Skeletal muscle cell (primary cell): ENCODE data around the gene JCAD.
"Not testable (repeated sequence)": the region's sequence is repeated elsewhere in the genome, so short reads cannot be mapped to it uniquely, and the experiment has no call there.

Experiments used
- DNase-seq: peaks from one replicate; pipeline ENCODE4 v3.0.0-alpha.2; 2010; ENCODE audit warnings: low read depth
- H3K4me3 ChIP-seq: 2 replicates; pipeline ENCODE4 v1.5.1; 2011; ENCODE audit warnings: low read depth, mild to moderate bottlenecking, control low read depth, low read length, moderate library complexity

Gene JCAD, protein sequence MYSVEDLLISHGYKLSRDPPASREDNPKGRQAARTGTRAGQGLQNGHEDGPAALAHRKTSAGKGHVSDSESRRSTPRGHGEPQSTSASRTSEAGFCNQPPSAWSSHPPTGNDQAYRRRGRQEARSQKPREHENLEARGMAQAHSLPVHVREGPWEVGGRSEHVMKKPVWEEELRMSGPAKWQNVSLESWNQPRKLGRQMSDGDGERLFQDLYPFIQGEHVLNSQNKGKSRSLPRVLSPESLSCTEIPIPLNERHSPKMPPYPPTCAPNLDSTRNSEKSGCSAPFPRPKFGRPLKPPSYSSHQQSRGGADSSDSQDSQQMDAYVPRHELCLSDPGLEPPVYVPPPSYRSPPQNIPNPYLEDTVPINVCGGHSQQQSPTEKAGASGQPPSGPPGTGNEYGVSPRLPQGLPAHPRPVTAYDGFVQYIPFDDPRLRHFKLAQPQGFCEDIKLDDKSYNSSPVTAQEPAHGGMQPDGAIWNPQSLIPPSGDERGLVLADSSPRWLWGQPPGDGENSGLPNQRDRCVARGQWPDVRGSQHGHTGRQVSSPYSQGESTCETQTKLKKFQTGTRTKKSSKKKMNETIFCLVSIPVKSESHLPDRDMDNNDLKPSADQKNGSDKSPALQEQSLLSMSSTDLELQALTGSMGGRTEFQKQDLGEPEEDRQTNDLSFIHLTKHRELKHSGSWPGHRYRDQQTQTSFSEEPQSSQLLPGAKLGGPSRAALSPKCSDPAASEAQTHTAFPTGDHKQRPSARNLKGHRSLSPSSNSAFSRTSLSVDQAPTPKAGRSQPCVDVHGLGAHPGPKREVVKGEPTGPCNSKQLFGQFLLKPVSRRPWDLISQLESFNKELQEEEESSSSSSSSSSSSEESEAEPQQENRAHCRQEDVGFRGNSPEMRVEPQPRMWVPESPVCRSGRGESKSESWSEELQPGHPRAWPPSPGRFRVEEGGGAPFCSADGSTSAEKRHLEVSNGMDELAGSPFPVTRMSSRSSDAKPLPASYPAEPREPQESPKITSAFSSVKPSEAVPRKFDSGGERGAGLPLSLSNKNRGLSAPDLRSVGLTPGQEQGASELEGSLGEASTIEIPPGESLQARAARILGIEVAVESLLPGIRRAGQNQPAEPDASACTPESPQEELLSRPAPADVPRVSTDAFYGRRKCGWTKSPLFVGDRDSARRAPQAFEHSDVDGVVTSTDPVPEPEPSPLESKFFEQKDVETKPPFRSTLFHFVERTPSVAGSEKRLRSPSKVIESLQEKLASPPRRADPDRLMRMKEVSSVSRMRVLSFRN (N-terminal part only)

DNA sequence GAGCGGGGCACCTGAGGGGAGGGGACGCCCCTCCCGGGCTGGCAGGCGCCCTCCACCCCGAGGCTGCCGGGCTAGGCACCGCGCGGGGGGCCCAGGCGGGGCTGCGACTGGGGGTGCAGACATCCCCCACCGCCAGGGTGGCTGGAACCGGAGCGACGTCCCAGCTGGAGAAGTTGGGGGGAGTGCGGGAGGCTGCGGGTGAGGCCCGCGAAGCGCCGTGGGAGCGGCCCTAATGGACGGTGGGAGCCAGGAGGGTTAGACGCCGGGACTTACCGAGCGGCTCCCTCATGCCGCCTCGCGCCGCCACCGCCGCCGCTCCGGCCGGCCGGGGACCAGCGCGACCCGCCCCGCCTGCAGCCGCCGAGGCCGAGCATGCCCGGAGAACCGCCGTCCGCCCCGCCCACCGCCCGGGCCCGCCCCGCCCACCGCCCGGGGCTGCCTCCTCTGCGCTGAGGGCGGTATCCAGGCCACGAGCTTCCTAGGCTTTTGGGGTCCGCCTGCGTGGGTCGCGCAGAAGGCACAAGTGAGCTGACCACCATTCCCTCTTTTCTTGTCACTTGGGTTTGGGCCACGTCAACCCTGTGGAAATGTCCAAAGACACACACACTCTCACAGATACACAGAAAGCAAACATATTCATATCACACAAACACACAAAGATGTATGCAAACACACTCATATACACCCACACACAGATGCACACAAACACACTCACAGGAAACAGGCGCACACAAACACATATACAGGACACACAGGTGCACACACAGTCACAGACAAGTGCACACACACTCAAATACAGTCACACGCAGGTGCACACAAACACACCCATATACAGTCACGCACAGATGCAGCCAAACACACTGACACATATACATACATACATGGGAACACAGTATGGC lies at the start of gene JCAD:
Gene JCAD (minus strand): TSS at position 378 of the 899 bp plus-strand sequence. CDS start 11,774 bp downstream, outside the sequence.
- DNase-seq: no peak
- peak within 1 kb of the TSS; percentile 80 for H3K4me3 ChIP-seq

DNA sequence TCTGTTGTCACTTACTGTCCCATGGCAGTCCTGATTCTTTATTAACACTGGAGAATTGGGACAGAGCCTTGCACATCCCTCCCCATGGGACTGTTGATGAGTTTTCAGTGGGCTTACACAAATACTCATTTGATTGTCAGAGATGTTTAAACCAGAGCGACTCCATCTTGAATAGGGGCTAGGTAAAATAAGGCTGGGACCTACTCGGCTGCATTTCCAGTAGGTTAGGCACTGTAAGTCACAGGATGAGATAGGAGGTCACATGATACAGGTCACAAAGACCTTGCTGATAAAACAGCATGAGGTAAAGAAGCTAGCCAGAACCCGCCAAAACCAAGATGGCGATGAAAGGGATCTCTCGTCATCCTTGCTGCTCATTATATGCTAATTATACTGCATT lies 47.6 kb upstream of the JCAD start:
- DNase-seq: no peak
- H3K4me3 ChIP-seq: no peak overlapping the region

DNA sequence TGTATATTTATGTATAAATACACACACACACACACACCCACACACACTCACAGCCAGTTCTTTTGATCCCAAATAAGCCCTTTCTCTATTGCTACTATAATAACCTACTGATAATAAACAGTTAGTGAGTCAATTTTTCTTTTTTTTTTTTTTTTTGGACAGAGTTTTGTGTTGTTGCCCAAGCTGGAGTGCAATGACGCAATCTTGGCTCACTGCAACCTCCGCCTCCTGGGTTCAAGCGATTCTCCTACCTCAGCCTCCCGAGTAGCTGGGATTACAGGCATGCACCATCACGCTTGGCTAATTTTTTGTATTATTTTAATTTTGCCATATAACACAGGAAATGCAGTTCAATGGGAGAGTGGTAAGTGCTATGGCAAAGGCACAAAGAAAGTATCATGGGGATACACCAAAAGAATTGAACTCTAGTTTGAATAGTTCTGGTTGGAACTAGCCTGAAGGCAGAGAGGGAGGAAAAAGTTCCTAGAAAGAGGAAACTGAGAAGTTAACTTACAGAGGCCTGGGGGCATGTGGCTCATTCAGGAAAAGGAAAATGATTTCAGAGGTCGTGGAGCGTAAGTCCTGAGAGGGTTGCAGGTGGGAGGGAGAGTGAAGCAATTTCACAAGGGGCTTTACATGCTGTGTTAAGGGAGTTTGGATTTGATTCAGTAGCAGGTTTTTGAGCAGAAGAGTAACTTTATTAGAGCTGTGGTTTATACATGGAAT lies 44.4 kb upstream of the JCAD start:
- no peak overlapping the region for H3K4me3 ChIP-seq
- DNase-seq: no peak

DNA sequence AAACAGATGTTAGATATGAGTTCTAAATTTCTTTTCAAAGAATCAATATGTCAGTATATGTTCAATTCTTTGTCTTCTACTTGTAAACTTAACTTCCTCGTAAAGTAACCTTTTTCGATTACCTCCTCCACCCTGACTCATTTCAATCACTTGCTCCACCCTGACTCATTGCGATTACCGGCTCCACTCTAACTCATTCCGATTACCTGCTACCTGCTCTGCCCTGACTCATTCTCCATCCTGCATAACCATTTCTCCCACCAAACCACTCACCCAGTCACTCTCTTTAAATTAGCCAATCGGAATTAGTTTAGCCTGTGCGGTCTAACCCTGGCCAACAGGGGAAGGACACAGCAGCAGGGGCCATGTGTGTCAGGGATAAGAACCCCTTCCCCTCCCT lies 40.3 kb upstream of the JCAD start:
- H3K4me3 ChIP-seq, DNase-seq: not testable (repeated sequence)

DNA sequence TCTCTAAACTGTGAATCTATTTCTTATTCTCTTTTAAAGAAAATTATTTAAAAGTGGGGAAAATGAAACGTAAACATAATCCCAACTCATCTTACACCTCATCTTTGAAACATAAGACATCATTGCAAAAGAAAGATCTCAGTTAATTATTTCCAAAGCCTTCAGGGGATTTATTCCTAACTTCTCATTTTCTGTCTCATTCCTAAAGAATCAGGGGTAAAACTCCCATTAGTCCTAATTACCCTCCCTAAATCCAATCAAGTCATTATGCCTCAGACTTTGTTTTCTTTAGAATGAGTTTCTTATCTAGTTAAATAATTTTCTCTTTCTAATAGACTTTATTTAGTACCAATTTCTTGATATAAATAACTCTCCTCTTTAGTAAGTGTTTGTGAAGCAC lies 39.7 kb upstream of the JCAD start:
- DNase-seq: no peak
- H3K4me3 ChIP-seq: no peak overlapping the region

DNA sequence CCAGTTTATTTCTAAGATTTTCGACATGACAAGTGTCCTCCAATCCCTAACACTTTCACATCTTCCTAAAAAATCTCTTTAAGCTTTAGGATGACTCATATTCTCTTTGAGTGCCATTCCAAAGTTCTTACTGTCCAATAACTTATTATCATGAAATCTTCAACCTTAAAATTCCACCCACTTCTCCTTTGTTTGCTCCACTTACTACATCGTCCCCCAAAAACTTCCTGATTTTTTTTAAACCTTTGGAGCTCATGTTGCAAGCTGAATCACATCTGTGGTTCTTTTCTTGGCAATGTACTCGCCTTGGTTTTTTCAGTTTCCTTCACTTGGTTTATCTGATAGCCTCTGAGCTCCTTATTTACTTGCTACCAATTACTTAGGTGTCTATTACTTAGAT lies 39.2 kb upstream of the JCAD start:
- DNase-seq: peak; percentile 76
- no peak overlapping the region for H3K4me3 ChIP-seq

DNA sequence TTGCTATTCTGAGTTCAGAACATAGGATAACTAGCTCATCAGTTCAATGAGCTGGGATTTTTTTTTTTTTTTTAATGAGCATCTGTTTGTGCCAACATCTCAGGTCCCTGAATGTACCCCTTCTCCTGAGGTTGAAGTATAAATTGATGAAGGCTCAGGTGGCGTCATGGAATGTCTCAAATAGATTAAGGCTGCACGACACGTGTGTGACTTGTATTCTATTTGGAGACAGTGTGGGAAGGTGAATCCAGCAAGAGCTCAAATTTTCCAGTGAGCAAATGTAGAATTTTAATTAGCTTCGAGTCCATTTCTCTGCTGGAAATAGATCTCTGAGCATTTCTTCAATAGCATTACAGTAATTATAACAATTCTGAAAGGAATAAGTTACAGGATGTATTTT lies 37.2 kb upstream of the JCAD start:
- no peak for DNase-seq
- H3K4me3 ChIP-seq: no peak overlapping the region

DNA sequence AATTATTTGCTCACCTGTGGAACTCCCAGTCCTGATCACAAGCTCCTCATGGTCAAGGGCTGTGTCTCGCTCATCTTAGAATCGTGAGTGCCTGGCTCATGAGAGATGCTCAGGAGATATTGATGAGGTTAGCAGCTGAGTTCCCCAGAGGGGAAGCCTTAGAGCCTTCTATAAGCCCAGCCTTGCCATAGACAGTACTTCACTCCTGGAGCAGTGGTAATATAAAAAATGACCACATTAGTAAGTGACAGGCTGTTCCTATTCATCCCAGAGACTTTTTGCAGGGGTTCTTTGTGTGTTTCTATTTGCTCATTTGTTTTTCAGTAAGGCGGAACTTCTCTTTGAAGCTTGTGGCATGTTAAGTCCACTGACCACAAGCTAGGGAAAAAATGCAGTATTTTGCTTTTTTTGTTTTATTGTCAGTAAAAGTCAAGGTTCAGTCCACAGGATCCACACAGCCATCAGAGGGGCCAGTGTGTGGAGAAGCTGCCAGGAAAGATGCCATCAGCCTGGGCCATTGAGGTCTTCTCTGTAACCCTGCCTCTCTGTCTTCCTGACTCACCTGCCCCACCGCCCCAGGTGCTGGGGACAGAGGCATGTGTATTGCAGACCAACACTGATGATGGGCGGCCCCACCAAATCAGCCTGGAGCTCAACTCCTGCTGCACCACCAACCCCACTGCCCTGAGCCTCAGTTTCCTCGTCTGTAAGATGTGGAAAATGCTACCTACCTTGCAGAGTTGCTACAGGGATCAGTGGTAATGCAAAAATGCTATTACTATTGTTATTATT lies 36.4 kb upstream of the JCAD start:
- H3K4me3 ChIP-seq: no peak overlapping the region

DNA sequence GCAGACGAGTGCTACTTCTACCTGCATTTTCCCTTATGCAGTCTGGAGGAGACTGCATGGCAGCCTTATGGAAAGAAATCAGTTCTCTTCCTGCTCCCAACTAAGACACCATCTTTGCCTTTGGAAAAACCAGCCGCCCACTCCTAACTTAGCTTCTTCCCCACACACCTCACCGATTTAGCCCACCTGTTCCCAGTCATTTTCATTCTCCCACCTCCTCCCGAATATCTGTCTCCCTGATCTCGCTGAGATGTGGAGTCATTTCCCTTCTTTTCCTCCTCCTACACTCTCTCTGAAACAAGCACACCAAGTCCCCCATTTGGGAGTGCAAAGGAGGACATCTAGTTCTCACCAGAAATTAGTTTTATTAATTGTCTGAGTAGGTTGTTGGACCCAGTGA lies 35.2 kb upstream of the JCAD start:
- no peak for DNase-seq
- H3K4me3 ChIP-seq: no peak overlapping the region

More for the DNA sequence above, 36.4 kb upstream of the JCAD start:
- DNase-seq: no peak

DNA sequence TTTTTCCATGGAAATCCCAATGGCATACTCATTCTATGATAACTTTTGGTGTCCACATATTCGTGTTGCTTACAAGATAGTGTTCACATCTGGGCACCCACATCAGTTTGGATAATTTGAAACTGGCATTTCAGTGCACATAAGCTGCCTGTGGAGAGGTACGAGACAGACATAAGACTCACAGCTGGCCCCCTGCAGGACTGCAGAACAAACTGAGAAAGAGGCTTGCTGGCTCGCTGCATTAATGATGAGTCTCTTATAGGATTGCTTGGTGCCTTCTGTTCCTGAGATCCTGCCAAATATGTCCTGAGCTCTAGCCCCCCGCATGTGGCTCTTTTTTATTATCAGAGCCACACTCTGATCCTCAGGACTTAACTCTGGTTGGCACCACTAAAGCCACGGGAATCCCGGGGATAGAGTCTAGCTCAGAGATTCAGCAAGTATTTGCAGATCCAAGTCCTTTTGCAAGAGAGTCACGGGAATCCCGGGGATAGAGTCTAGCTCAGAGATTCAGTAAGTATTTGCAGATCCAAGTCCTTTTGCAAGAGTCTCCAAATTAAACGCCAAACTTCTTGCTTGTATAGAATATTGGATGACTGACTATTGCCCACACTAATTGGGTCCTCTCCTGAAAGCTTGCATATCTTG lies 34.0 kb upstream of the JCAD start:
- DNase-seq: no peak
- no peak overlapping the region for H3K4me3 ChIP-seq

DNA sequence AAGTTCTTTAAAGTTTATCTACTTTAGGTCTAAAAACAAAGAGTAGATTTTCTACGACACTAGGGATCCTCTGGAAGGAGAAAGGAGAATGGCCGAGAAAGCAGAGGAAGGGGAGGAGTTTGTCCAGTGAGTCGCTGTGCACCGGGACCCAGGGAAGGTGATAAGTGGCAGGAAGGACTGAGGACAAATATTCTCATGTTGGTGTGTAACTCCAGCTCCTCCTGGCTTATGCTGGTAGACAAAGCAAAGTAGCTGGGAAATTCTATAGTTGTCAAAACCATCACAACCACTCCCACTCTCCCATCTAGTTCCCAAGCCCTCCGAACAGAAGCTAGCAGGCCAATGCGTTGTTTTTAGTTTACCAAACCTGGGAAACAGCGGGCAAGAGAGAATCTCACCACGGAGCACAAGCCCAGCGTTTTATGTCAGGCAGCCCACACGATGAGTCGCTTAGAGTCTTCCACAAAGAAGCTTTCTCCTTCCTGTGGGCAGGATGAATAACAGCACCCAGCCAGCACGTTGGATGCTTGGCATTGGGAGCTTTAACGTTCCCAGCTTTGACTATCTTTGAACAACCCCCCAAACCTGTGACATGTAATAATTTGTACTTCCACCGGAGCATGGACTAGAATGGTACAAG lies 32.9 kb upstream of the JCAD start:
- DNase-seq: peak; percentile 56
- H3K4me3 ChIP-seq: no peak overlapping the region

DNA sequence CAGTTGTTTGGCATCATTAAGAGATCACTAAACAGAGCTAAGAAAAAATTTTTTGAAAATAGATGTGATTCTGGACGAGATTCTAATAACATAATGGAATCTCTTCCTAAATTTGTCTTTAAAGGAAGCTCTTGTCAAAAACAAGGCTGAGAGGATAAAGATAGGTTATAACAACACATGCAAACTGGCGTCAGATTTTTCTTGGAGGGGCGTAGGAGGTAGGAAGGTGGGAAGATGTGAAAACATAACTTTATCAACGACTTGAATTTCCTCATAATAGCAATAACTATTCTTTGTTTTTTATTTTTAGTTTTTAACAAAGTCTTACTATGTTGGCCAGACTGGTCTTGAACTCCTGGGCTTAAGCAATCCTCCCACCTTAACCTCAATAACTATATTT lies 31.8 kb upstream of the JCAD start:
- H3K4me3 ChIP-seq: no peak overlapping the region
- no peak for DNase-seq

DNA sequence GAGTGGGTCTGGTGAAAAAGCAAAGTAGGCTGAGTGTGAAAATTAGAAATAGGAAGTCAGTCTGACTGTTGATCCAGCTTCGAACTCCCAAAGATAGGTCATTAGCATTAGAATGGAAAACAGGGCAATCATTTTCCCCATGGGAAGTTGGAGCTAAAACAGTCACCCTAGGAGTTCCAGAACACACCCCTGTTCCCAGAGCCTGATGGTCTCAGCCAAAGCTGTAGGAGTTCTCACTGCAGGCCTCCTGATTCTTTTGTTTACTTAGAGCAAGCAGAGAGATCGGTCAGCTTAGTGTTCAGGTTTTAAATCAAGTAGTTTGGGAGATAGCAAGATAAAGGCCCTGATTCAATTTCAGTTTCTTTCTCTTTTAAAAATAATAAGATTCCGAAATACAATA lies 28.8 kb upstream of the JCAD start:
- no peak for DNase-seq
- H3K4me3 ChIP-seq: no peak overlapping the region

DNA sequence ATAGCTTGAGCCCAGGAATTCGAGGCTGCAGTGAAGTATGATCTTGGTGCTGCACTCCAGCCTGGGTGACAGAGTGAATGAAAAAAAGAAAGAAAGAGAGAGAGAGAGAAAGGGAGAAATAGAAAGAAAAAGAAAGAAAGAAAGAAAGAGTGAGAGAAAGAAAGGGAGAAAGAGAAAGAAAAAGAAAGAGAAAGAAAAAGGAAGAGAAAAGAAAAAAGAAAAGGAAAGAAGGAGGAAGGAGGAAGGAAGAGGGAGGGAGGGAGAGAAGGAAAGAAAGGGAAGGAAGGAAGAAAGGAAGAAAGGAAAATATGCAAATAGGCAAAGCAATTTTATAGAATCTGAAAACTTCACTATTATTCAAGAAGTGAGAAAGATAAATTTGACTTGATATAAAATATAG lies 24.5 kb upstream of the JCAD start:
- DNase-seq: no peak

DNA sequence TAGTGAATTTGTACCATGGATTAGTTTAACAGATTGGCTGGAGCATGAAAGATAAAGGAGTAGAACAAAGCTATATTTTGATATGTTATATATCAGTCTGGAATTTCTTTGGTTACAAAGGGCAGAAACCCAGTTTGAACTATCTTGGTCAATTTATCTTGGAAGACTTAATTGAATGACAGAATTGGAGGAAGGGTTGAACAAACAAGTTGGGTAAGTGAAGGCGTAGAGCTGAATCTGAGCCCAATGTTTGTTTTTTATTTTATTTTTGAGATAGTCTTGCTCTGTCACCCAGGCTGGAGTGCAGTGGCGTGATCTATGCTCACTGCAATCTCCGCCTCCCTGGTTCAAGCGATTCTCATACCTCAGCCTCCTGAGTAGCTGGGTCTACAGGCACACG lies 21.8 kb upstream of the JCAD start:
- no peak for DNase-seq

More for the DNA sequence above, 24.5 kb upstream of the JCAD start:
- H3K4me3 ChIP-seq: no peak overlapping the region

DNA sequence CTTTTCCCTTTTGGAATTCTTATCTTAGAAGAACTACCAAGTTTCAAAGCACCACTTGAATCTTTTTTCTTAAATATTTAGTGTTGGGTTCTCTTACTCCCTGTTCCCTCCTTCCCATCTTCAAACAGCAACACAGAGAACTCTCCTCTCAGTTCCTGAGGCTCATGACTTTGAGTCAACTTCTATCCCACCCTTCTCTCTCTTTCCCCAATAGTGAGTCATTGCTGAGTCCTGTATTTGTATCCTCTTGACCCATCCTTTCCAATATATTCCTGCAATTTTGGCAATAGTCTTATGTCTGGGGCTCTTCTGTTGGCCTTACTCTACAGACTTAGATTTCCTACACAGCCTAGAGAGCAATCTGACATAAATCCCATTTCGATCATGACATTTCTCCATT lies 20.8 kb upstream of the JCAD start:
- DNase-seq: no peak
- H3K4me3 ChIP-seq: no peak overlapping the region

More for the DNA sequence above, 21.8 kb upstream of the JCAD start:
- H3K4me3 ChIP-seq: no peak overlapping the region

DNA sequence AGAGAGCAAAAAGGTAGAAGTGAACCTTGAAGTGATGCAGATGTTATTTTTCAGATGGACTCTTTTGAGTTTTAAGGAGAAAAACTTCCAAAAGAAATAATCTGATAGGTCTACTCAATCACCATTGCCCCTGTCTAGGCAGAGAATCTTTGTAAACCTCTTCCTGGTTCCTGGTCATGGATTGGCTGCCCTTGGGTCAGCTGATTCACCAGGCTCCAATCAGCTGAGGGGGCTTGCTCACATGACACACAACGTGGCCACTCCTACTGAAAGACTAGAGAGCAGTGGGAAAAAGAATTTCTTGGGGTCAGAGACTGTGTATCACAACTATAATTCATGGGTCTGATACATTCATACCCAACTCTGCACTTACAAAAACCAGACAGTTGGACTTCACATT lies 20.0 kb upstream of the JCAD start:
- no peak overlapping the region for H3K4me3 ChIP-seq

More for the DNA sequence above, 20.0 kb upstream of the JCAD start:
- no peak for DNase-seq
